ENCODE results near the gene ATP5F1C.
A peak's percentile ranks its signal among the peaks of the same experiment; 100 is the strongest.
"Not testable (repeated sequence)": the region's sequence is repeated elsewhere in the genome, so short reads cannot be mapped to it uniquely, and the experiment has no call there.

Gene ATP5F1C

DNA sequence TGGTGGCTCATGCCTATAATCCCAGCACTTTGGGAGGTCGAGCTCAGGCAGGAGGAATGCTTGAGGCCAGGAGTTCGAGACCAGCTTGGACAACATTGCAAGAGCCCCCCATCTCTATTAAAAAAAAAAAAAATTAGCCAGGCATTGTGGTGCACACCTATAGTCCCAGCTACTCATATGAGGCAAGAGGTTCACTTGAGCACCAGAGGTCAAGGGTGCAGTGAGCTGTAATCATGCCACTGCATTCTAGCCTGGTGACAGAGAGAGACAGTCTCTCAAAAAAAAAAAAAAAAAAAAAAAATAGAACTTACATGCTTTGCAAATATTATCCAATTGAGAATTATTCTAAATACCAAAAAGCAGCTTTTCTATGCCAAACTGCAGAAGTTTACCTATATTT, 11.2 kb upstream of the ATP5F1C start:
- in situ Hi-C loops (cut with MboI; ENCODE audit: low pct_unique_long_range_greater_than_20kb, low sequenced_read_pairs, unreplicated experiment) = no loop called here
- TF ChIP-seq, protein P1, sequence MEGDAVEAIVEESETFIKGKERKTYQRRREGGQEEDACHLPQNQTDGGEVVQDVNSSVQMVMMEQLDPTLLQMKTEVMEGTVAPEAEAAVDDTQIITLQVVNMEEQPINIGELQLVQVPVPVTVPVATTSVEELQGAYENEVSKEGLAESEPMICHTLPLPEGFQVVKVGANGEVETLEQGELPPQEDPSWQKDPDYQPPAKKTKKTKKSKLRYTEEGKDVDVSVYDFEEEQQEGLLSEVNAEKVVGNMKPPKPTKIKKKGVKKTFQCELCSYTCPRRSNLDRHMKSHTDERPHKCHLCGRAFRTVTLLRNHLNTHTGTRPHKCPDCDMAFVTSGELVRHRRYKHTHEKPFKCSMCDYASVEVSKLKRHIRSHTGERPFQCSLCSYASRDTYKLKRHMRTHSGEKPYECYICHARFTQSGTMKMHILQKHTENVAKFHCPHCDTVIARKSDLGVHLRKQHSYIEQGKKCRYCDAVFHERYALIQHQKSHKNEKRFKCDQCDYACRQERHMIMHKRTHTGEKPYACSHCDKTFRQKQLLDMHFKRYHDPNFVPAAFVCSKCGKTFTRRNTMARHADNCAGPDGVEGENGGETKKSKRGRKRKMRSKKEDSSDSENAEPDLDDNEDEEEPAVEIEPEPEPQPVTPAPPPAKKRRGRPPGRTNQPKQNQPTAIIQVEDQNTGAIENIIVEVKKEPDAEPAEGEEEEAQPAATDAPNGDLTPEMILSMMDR (IDR thresholded peaks at IDR 0.05; ENCODE audit: extremely low read depth, insufficient read depth, missing control alignments) = no peak
- no peak for DNase-seq (ENCODE audit: low spot score)

DNA sequence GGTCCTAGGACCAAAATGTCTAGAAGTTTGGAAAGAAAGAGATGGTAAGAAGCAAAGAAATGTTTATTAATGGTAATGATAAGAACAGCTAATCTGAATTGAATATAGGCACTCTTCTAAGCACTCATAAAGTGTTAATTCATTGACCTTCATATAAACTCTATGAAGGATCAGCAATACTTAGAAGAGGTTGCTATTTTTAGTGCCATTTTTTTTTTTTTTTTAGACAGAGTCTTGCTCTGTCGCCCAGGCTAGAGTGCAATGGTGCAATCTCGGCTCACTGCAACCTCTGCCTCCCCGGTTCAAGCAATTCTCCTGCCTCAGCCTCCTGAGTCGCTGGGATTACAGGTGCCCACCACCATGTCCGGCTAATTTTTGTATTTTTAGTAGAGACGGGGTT, 5.8 kb upstream of the ATP5F1C start:
- in situ Hi-C loops (cut with MboI; ENCODE audit: low pct_unique_long_range_greater_than_20kb, low sequenced_read_pairs, unreplicated experiment); DNase-seq (ENCODE audit: low spot score): not testable (repeated sequence)

DNA sequence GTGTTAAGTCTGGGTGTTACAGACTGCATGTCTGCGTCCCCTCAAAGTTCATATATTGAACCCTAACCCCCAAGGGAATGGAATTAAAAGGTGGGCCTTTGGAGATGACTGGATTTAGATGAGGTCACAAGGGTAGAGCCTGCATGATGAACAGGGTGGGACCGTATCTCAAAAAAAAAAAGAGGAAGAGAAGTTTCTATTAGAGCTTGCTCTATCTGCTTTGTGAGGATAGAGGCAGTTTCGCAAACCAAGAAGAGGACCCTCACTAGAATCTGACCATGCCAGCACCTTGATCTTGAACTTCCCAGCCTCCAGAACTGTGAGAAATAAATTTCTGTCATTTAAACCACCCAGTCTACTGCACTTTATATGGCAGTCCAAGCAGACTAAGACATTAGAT, 1.5 kb upstream of the ATP5F1C start:
- TF ChIP-seq, protein P1 (IDR thresholded peaks at IDR 0.05; ENCODE audit: extremely low read depth, insufficient read depth, missing control alignments) = no peak
- in situ Hi-C loops (cut with MboI; ENCODE audit: low pct_unique_long_range_greater_than_20kb, low sequenced_read_pairs, unreplicated experiment) = no loop called here
- DNase-seq (ENCODE audit: low spot score) = no peak

DNA sequence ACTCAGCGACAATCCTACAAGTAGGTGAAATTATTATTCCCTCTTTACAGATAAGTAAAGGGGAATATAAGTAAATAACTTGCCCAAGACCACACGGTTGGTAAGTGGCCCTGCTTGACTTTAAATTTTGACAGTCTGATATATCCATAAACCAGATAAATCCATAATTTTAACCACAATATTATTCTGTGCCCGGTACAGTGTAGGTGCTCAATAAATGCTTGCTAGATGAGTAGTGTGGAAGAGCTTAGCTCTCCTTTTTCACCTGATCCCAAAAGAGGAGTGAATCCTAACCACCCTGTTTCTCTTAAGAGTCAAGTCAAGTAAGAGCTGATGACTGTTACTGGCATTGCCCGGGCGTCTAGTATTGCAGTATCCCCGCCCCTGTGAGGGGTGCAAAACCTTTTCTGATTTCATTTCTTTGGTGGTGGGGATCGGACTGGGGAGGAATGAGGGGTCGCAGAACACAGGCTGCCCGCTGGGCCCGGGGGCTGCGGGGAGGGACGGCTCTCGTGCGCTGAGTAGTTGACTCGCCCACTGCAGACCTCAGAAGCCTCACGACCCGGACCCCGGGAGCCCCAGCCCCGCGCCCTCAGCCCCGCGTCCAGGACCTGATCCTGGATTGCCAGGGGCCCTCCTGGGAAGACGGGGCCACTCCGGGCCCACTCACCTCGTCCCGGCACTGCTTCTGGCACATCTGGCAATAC, 674 bp upstream of the ATP5F1C start:
- in situ Hi-C loops (cut with MboI; ENCODE audit: low pct_unique_long_range_greater_than_20kb, low sequenced_read_pairs, unreplicated experiment) = no loop called here
- no peak for DNase-seq (ENCODE audit: low spot score)

DNA sequence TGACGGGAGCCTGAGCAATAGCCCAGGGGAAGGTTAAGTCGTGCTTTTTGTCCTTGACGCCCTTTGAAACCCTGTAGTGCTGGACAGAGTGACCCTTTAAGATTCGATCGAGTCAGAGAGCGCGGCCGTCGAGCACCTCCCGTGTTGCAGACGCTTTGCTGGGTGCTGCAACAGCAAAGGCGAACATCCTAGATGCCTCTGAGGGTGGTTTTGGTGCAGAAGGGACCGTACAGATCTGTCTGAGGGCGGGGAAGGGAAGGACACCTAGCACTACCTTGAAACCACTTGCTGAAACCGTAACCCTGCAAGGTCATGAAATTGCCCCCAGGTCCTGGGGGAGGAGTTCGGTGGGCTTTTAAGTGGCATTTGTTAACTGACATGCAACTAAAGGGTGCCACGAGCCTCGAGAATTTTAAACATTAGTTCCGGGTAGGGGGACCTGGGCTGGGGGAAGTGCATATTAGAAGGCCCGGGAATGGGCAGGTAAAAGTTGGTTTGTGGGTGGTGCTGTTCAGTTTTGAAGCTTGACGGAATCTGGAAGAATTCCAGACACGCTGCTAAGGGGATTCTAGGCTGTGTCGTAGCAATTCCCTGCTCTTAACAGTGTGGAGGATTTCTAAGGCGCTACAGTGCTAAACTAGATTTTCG, 786 bp downstream of the ATP5F1C start:
- in situ Hi-C loops (cut with MboI; ENCODE audit: low pct_unique_long_range_greater_than_20kb, low sequenced_read_pairs, unreplicated experiment) = no loop called here

More for the DNA sequence above, 674 bp upstream of the ATP5F1C start:
- TF ChIP-seq, protein P1 (IDR thresholded peaks at IDR 0.05; ENCODE audit: extremely low read depth, insufficient read depth, missing control alignments) = no peak

DNA sequence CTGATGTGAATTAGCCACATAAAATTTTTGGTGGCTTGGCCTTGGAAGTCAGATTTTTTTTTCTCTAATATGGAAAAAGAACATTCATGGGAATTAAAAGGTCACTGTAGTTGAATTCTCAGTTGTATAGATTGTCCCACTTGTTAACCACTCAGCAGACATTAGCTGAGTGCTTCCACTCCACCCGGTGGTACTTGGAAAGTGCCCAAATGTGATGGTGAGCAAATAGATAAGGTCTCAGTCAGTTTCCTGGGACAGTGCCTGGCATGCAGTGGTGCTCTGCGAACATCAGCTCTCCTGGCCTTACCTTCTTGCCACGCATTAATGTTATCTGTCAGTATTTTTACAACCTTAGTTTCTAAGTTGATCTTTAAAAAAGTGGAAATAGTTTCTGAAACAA, 1.4 kb downstream of the ATP5F1C start:
- in situ Hi-C loops (cut with MboI; ENCODE audit: low pct_unique_long_range_greater_than_20kb, low sequenced_read_pairs, unreplicated experiment) = no loop called here
- TF ChIP-seq, protein P1 (IDR thresholded peaks at IDR 0.05; ENCODE audit: extremely low read depth, insufficient read depth, missing control alignments) = no peak

More for the DNA sequence above, 786 bp downstream of the ATP5F1C start:
- TF ChIP-seq, protein P1 (IDR thresholded peaks at IDR 0.05; ENCODE audit: extremely low read depth, insufficient read depth, missing control alignments) = no peak
- peak; percentile 37 for DNase-seq (ENCODE audit: low spot score)

DNA sequence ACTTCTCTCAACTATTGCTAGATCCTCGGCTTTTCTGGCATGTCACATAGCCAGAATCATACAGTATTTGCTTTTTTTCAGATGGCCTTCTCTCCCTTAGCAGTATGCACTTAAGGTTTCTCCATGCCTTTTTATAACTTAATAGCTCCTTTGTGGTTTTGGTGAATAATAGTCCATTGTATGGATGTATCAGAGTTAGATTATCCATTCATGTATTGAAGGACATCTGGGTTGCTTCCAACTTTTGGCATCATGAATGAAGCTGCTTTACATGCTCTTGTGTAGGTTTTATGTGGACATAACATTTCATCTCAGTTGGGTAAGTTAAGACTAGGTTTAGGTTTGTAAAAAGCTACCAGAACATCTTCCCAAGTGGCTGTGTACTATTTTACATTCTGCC, 4.6 kb downstream of the ATP5F1C start:
- DNase-seq (ENCODE audit: low spot score) = no peak

More for the DNA sequence above, 1.4 kb downstream of the ATP5F1C start:
- no peak for DNase-seq (ENCODE audit: low spot score)

More for the DNA sequence above, 4.6 kb downstream of the ATP5F1C start:
- in situ Hi-C loops (cut with MboI; ENCODE audit: low pct_unique_long_range_greater_than_20kb, low sequenced_read_pairs, unreplicated experiment) = no loop called here
- TF ChIP-seq, protein P1 (IDR thresholded peaks at IDR 0.05; ENCODE audit: extremely low read depth, insufficient read depth, missing control alignments) = no peak
